Activated CD4-positive, CD25-positive, alpha-beta regulatory T cell treated with anti-CD3 and anti-CD28 coated beads, Interleukin-2, amount 50 U/mL, for 72 hours (primary cell): ENCODE data around the gene DGKI.

Source experiments
- DNase-seq: peaks from one replicate; pipeline ENCODE4 v3.0.0; 2021

DGKI gene

DNA sequence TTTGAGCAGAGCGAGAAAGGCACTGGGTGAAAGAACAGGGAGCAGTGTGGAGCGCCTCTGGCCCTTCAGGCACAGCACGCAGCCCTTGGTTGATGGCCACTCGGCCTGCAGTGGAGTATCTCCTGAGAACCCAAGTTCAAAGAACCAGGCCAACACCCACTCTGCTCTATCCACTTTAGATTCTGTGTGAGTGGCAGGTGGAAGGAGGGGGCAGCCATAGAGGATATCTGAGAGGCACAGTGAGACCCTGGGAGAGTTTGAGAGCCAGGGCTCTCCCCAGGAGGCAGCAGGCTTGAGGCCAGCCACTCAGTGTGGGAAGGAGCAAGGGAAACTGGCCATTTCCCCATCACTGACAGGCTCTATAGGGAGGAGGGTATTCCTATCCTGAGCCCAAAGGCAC lies 450.7 kb downstream of the DGKI start:
- DNase-seq, result no peak

GRCh38 chr7:137395420-137395819 lies 451.4 kb downstream of the DGKI start:
- DNase-seq, result no peak

DNA sequence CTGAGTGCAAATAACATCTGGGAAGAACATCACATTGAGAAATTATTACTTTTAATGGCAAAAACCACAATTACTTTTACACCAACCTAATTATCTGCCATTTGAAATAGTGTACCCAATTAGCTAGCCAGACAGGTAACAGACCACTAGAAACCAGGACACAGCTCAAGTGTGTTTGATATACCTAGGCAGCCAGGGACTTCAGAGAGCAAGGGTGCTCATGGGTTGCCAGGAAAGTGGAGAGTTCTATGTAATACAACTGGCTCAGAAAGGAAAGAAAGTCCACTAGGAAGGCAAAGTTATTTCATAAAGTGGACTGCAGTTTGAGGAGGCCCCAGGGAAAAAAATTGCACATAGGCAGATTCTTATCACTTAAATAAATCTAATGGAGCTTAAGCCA lies 453.2 kb downstream of the DGKI start:
- no peak for DNase-seq

- DNase-seq, result no peak
Measured at GRCh38 chr7:137390076-137390475, 456.7 kb downstream of the DGKI start.

DNA sequence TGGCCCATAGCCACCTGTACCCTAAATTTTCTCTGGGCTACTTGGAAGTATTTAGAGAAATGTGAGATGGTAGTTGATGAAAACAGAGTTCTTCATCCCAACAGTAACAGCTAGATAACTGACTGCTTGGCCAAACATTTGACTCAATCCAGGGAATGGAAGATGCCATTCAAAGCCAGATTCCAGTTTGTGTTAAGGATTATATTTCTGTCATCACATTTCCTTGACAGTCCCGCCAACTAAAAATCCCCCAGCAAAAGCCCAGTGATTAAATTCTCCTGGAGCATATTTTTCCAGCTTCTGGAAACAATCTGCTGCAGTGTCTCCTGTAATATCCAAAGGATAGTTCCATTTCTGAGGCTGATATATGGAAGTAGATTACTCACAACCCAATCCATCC lies 457.9 kb downstream of the DGKI start:
- DNase-seq, result no peak

DNA sequence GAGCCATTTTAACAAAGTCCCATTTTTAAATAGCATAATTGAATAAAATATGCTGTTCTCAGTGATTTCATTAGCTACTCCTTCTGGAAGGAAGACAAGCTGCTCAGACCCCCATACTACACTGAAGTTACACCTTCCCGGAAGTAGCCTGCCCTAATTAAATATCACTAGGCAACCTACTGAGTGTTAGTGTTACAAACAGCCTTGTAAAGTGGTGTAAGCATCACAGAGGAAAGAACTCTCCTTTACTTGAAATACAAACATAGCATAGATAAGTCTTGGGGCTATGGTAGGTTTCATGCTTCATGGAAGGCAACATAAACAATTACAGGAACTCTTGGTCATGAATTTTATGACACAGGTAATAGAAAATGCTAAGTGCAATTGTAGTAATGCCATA lies 459.8 kb downstream of the DGKI start:
- DNase-seq, result no peak

DNA sequence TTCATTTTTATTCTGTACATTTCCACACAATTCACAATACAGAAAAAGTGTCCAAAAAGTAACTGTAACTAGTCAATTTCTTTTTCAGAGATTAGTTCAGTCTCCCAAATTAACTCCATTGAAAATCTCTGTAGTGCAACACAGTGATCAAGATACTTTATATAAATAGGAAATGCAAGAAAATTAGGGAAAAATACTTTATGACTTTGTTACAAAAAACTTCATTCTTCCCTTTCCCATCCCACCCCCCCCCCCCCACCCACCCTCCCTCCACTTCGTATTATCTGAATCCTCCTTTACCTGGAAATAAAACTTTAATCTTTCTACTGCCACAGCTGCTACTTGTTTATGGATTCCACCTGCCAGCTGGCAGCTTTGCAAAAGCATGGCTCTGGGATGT lies 465.7 kb downstream of the DGKI start:
- no peak for DNase-seq

DNA sequence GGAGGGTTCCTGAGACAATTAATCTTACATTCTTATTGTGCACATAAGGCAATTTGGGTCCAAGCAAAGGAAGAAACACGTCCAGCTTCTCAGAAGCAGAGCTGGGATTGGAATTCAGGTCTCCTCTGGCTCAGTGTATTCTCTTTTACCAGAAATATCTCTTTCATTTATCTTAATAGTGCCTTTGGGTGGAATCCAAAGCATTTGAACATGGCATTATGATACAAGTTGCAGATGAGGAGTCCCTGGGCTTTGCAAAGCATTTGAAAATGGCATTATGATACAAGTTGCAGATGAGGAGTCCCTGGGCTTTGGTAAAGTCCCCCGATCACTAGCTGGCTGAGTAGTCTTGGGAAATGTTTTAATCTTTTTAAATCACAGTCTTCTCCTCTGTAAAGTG lies 473.3 kb downstream of the DGKI start:
- DNase-seq, result no peak

DNA sequence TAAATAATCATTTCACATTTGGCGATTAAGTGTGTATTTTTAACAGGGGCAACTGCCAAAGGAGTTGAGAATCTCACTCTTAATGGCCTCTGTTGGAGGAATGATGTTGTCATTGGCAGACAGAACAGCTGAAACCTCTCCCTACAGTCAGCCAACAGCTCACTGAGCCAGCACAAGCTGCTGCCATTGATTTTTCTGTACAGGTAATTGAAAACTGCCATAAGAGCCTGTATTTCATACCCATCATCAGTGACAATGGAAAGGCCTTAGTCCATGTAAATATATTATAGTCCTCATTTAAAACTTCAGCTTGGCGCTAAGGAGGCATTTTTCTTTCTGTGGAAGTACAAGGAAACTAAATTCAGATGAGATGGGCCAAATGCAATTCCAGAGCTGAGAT lies 475.2 kb downstream of the DGKI start:
- DNase-seq, result no peak

- DNase-seq, result no peak
Measured at GRCh38 chr7:137366995-137367394, 479.8 kb downstream of the DGKI start.

GRCh38 chr7:137363683-137364082 lies 483.1 kb downstream of the DGKI start:
- DNase-seq, result no peak

DNA sequence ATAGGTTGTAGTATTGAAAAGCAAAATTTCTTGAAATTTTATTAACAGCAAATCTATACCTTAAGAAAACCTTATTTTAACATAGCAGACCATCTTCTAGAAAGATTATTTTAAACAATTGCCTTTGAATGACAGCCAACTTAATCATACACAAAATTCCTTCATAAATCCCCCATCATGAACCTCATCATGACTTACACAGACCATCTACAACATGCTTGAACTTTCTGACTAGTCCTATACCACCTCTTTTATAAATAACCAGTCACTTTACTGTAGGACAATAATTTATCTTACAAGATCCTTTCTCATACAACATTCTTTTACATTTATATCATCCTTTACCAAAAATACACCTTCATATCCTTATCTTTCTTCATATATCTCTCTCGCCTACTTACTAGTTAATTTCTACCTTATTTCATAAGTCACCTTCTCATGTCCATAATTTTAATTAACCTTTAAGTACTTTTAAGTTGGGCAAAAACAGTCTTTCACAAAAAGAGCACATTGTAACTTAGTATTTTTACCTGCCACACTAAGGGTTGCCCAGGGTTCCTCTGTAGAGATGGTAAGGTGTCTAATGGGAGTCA lies 486.6 kb downstream of the DGKI start:
- no peak for DNase-seq

GRCh38 chr7:137354961-137355360 lies 491.8 kb downstream of the DGKI start:
- no peak for DNase-seq

DNA sequence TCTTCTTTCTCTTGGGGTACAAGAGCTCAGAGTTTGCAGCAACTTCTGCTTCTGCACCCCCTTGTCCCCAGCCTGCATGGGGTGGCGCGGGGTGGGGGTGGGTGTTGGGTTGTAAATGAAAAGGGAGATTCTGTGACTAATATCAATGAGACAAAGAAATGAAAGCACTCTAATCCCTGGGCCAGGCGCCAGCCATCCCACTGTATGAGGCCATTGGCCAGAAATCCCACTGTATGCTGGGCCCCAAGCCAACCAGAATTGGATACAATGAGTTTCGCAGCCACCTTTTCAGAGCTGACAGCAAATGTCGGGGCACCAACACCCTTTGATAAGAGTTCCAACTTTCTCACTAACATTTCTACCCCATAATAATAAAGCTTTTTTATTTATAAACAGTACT lies 492.4 kb downstream of the DGKI start:
- no peak for DNase-seq

GRCh38 chr7:137351941-137352340 lies 494.8 kb downstream of the DGKI start:
- DNase-seq, result no peak

DNA sequence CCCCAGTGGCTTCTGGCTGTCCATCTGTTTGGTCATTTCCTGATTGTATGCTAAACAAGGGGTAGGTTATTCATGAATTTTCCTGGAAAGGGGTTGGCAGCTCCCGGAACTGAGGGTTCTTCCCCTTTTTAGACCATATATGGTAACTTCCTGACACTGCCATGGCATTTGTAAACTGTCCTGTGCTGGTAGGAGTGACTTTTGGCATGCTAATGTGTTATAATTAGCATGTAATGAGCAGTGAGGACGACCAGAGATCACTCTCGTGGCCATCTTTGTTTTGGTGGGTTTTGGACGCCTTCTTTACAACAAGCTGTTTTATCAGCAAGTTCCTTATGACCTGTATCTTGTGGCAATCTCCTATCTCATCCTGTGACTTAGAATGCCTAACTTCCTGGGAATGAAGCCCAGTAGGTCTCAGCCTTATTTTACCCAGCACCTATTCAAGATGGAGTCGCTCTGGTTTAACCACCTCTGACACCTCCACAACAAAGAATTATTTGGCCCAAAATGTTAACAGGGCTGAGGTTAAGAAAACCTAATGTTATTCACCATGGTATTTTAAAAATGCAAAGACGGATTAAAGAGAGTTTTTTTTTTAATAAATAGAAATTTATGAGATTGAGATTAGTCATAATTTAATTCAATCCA lies 500.9 kb downstream of the DGKI start:
- no peak for DNase-seq

DNA sequence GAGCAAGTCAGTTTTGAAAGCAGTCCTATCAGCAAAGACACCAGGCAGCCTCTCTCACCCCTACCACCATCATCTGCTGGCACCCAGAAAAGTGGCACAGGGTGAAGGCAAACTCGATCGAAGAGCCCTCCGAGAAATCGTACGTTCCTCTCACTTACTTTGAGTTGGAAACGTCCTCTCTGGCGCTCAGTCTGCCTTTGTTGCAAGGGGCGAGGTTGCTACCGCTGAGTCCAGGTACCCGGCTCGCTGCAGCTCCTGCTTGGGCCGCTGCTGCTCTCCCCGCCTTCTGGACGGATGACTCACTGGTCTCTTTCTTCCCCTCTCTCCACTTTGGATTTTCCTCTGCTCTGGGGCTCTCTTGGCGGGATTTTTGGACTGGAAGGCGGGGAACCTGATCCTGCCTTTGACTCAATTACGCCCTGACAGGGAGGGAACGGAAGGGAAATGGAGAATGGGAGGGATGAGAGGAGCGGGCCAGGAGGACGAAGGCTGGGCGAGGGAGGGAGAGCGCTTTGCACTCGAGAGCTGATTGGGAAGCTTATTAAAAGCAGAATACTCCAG lies 503.4 kb downstream of the DGKI start, which contains the start of gene PTN:
Gene PTN, minus strand, starts transcription at position 453 of the 561 bp plus-strand sequence. CDS start 88,760 bp downstream, outside the sequence.
- no peak for DNase-seq

DNA sequence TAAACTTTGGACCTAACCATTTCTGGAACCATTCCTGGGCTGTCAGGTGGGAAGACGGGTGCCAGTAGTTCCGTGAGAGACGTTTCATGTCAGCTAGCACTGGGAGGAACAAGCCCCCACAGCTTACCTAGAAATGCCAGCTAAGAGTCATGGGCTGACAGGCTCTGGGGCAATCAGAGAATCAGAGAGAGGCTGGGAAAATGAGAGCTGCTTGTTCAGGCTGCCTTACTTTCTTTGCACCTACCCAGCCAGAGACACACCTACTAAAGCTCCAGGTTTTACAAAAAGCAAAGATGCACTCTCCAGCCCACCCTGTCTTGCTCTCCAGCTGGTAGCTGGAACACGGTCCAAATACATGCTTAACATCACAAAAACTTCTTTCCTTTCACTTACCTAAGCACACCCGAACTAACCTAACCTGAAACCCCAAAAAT lies 503.9 kb downstream of the DGKI start:
- DNase-seq, result no peak

GRCh38 chr7:137342265-137342664 lies 504.5 kb downstream of the DGKI start:
- no peak for DNase-seq

DNA sequence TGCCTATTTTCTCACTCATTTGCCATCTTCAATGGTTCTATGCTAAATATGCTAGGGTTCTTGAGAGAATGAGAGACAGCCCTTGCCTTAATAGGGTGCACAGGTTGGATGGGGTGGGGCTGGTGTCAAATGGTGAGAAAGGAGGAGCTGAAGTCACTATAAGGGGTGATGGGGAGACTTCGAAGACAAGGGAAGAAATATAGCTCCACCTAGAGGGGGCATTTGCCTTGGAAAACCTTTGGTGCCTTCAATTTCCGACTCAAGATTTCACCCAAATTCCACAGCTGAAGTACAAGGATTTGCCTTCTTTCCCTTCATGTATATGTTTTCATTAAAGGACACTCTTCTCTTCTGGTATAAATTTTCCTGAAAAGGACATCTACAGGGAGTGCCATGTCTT lies 508.9 kb downstream of the DGKI start:
- no peak for DNase-seq

DNA sequence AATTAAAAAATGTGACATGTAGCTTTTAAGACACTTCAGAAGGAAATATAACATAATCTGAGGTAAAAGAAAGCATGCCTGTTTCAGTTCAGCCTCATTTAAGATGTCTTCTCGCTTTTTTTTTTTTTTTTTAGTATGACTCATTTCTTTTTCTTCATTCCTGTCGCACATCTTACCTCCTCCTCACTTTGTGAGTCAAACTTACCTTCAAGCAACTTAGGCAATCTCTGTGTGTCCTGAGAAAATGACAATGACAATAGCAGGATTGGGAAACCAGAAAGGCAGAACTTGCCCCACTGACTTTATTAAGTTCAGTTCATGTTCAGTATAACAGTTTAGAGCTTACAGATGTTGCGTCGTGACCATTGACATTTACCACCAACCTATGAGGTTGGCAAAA lies 511.0 kb downstream of the DGKI start:
- no peak for DNase-seq

DNA sequence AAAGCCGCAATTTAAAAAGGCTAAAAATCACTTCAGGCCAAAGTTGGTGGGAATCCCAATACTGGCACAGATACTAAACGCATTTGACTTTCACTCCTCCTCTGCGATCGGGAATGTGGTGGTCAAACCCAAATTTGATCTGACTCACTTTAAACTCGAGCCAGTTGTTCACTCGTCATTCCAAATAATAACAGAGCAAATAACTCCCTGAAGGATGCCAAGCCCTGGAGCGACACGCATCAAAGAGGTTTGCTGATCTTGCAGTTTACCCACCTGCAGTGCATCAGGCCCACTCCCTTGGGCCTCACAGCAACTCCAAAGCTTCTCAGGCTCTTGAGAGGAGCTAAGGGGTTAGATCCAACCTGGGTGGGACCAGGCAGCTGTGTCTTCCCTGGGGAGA lies 515.4 kb downstream of the DGKI start:
- DNase-seq, result no peak
